Left hindlimb (tissue), 1 donor: ENCODE measurements around the gene KCND3.

ENCODE experiments used
- DNase-seq: peaks from one replicate; pipeline ENCODE4 v3.0.0-alpha.2; 2018

KCND3 gene

DNA sequence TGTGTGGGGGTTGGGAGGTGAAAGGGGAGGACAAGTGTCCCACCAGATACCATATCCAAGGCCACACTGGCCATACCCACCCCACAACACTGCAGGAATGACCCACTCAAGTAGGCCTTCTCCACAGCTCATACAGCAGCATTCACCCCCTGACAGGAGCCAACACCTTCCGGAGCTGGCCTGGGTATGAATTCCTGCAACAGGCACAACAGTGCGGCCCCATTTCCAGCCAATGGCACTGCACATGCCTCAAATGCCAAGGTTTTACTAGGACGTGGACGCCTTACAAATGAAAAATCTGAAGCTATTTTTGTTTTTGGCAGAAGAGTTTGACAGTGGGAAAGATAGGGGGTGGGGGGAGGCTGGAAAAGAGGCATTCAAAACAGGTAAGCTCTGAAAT lies 2.0 kb downstream of the KCND3 start:
- DNase-seq = no peak

DNA sequence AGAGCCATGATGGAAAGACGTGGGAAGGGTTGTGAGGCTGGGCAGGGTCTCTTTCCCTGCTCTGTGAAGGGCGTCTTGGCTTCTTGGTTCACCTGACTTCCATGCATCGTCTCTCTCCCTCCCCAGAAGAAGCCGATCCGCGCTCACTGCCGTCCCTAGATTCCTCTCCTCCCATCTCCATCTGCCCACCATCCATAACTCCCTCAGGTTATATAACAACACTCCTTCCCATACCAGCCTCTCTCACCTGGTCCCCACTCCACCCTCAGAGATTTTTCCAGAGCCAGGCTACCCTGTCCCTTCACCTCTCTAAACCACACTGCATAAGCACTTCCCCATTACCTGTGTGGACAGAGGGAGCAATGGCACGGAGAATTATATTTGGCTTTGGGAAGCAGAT lies 6.0 kb downstream of the KCND3 start:
- no peak for DNase-seq

DNA sequence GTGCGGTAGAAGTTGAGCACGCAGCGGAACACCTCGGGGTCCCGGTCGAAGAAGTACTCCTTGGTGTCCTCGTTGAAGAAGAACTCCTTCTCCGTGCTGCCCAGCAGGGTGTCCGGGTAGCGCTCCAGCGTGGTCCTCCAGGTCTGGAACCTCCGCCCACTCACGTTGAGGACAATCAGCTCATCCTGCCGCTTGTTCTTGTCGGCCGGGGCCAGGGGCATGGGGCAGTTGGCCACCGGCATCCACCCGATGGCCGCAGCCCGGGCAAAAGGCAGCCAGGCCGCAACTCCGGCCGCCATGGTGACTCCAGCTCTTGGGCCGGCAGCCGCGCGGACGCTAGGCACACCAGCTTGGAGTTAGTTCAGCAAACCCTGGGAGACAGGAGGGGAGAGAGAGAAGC lies 7.0 kb downstream of the KCND3 start:
- no peak for DNase-seq

DNA sequence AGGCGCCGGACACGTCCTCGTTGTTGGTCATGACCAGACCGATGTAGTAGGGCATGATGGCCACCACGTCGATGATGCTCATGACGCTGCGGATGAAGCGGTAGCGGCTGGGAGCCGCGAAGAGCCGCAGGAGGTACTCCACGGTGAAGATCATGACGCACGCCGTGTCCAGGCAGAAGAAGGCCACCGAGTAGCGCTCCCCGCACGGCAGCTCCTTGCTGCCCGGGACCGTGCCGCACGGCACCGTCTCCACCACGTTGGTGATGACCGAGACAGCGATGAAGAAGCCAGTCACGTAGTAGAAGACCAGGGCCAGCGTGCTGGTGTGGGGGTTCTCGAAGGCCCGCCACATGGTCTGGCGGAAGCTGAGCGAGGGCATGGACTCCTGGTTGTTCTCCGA lies 7.6 kb downstream of the KCND3 start:
- DNase-seq = no peak

DNA sequence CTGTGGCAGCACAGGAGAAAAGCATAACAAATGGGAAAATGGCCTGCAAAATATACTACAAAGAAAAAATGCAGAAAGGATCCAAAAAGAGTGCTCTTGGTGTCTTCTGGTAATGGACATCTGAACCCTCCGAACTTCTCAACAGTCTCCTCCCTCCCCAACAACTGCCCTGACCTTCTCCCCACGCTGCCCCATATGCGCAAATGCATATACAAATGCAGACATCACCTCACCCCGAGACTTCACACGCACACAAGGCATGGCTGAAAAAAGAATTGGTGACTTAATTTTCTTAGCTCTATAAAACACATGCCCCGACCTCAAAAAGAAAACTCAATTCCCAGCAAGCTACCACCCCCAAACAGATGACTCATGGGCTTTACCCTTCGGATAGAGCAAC lies 8.4 kb downstream of the KCND3 start:
- DNase-seq = no peak

DNA sequence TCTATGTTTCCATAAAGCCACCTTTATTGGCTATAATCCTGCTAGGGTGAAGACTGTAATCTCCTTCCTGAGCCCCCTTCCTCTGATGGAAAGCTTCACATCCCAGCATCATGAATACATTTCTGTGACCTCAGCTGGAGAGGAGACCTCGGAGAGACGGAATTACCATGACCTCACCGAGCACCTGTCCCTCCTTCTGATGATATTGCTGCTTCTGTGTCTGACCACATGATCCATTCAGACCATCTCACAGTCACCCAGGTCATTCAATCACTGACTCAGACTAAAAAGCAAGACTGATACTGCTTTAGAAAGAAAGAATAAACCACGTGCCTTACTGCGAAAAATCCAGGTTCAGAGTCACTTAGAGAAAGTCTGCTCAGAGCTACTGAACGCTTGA lies 8.8 kb downstream of the KCND3 start:
- DNase-seq = no peak

DNA sequence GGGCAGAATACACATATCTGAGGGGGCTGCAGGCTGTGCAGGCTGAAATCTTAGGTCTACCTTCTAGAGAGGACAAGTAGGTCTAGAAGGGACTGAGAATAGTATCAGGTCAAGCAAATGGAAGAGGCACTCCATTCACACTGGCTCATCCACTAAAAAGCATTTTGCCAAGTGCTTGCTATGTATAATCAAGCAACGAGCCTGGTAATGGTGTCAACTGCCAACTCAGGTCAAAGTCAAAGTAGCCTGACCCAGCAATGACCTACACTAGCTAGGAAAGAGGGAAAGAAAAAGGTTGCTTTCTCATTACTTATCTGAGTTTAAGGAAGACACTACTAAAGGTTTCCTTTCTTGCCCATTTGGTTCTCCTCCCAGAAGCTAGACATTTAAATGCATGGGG lies 10.8 kb downstream of the KCND3 start:
- no peak for DNase-seq

DNA sequence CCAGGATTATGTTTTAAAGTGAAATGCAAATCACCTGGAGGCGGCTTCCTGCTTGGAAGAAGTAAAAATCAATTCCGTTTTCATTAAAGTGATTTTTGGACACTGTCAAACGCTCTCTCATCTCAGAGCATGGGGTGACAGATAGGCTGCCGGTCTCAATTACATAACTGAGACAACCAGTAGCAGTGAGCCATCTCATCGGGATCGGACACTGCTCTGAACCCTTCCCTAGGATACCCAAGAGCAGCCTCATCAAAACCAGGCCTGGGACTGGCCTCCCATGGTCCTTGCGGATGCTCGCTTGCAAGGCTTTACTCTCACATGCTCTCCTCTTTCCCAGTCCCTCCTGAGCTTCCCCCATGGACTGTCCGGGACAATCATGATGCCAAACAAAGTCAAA lies 12.1 kb downstream of the KCND3 start:
- DNase-seq = no peak

DNA sequence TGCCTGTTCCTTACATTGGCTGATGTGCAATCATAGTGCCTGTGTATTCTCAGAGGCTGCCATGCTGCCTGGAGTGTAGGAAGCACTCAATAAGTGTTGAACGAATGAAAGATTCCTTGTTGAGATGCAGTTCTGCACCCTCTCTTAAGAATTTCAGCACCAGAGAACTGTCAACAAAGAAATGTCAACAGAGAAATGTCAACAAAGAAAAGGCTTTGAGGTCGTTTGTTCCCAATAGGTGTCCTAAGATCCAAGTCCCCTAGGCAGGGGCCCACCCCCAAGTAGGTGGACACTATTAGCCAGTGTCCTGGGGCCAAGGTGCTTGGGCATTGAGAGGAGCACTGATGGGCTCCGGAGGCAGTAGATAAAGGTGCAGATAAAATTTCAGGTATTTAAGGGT lies 12.6 kb downstream of the KCND3 start:
- DNase-seq = no peak

DNA sequence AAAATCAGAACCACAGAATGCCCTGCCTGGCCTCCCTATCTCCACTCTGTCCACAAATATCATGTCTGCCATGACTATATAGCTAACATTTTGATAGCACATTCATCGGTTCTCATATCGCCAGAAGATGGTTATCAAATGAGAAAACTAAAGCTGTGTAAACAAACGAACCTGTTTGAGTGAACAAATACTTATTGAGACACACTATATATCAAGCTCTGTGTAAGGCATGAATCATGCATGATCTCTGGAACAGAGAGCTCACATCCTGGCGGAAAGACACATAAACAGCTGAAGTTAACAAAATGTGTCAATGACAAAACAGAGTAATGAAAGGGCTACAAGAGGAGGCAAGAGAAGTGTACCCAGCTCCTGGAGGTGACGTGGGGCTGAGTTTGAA lies 13.1 kb downstream of the KCND3 start:
- DNase-seq = no peak

DNA sequence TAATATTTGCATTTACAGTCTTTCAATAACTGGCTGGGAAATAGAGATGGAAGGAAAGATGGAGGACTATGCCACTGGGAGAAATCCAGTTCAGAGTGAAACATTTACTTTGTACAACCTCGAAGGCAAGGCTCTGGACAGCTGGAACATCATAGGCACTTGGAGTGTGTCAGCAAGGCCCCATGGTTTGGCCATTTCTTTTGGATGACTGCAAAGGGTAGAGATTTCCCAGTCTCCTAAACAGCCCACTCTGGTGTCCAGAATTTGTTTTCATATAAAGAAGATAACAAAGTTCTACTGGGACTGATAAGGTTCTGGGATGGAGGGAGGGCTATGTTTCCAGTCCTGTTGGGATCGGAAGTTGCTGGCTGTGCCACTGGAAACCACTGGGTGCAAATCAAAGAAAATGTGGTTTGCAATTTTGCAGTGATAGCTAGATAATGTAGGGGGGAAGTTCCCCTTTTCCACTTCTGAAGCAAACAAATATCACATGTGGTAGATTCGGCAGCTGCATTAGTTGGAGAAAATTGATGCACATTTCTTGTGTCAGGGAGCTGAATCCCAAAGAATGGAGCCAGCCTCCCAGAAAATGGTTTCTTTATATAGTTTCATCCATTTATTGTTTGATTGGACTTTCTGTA lies 16.2 kb downstream of the KCND3 start:
- DNase-seq = no peak

DNA sequence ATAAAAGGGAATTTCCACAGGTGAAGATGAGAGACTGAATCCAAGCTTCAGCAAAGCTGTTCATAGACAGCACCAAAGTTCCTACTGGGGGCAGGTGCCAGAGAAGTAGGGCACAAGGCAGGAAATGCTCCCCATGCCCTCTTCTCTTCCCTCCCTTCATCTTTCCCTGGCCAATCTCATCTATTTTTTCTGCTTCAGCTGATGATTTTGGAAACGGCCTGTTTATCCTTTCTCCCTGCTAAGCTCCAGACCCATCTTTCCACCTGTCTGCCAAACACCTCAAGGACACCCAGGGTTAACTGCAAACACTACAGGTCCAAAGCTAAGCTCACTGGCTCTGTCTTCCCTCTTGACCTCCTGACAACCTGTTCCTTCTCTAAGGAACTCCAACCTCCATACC lies 18.1 kb downstream of the KCND3 start:
- DNase-seq = no peak

DNA sequence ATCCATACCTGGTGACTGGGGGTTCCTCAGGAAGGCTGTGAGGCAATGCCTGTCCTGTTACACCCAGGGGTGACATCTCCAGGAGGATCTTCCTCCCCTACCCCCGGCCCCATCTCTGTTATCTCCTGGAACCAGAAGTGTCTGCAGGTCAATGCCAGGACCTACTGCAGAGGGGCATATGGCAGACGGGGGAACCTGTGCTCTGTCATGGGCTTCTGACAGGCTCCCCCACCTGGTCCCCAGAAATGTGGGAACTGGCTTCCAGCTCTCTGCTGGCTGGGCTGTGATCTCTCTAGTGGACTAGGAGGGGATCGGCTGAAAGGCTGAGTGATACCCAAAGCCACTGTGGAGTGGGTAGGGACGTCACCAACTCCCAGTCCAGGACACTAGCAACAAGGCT lies 21.0 kb downstream of the KCND3 start:
- no peak for DNase-seq

DNA sequence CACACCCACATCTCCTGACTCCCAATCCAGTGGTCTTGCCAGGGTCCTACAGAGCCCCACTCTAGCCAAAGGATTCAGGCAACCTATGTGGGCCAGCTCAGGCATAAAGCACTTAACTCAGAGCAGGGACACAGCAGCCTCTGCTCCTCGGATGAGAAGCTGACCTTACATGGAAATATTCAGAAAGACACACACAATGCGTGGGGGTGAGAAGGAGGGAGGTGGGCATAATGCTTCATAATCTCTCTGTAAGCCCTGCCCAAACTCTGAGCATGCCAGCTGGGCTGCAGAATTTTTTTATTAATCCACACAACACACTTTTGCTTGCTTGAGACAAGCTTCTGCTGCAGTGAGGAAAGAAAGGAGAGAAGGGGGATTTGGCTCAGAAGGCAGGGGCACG lies 21.6 kb downstream of the KCND3 start:
- DNase-seq = no peak

DNA sequence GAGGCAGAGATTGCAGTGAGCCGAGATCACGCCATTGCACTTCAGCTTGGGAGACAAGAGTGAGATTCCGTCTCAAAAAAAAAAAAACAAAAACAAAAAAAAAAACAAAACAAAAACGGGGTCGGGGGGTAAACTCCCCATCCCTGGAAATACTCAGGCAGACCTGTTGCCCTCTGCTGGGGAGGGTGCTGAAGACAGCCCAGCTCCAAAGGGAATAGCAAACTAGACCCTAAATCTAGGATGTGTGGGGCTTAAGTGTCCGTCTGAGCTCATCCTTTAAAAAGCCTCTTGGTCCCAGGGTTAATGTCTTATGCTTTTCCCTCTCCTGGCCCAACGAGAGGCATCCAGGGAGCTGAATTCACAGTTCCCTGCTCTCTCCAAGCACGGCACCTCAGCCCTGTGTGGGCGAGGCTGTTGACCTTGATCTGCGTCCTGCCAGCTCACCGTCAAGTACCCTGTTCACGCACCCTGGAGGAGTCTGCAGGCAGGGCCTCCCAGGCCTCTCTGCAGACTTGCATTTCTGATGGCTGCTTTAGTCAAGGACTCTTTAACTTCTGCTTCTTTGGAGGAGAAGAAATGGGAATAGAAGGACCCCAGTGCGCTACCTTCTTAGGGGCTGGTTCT lies 22.3 kb downstream of the KCND3 start:
- DNase-seq = no peak

DNA sequence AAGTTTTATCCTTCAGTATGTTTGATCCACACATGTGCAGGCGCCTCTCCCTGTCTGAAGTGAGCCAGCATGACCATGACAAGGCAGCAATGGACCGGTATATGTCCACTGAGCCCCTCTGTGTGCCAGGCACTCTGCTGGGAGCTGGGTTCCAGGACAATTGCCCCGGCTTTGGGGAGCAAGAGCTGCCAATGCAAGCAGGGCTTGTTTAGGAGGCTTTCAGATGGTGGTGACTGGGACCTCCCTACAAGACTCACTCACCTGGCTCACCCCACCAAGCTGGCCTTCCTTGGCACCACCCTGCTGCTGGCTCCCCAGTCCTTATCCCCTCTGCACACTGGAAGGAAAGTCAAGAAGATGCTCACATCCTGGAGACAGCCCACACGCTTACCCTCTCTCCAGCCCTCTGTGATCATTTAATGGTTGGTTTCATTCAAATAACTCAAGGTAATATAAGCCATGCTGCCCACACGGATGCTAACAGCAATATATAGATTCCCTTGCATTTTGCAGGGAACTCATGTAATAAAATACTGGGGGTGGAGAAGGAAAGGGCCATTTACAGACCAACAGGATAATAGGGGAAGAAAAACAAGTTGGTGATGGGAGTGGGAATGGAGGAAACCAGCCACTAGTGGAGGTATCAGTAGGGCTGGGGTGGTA lies 23.6 kb downstream of the KCND3 start:
- no peak for DNase-seq

DNA sequence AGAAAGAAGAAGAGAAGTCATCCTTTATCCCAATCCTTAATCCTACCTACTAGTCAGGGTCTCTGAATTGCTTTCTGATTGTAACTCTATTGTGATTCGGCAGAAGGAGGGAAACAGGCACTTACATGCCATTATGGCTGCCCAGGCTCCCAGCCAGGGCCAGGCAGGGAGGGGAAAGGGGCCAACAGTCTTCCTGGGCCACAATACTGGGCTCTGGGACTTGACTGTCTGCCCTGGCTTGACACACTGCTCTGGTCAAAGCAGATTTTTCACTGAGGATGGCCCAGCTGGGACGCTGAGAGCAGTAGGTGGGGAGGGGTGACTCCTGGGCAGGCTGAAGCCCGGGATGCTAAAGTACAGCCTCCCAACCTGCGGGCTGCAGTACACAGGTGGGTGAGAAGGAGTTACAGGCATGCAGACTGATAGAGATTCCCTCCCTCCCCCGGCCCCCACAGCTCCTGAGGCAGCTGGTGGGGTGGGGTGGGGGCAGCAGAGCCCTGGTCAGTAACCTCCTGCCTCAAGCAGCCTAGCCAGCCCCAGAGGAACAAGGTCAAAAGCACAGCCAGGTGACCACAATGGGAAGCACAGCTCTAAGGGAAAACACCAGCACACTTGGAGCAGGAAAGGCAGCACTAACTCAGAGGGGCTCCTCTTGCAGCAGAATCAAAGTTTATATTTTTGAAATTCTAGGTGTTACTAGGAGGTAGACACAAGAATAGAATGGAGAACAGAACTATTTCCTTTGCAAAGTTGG lies 25.3 kb downstream of the KCND3 start:
- no peak for DNase-seq

DNA sequence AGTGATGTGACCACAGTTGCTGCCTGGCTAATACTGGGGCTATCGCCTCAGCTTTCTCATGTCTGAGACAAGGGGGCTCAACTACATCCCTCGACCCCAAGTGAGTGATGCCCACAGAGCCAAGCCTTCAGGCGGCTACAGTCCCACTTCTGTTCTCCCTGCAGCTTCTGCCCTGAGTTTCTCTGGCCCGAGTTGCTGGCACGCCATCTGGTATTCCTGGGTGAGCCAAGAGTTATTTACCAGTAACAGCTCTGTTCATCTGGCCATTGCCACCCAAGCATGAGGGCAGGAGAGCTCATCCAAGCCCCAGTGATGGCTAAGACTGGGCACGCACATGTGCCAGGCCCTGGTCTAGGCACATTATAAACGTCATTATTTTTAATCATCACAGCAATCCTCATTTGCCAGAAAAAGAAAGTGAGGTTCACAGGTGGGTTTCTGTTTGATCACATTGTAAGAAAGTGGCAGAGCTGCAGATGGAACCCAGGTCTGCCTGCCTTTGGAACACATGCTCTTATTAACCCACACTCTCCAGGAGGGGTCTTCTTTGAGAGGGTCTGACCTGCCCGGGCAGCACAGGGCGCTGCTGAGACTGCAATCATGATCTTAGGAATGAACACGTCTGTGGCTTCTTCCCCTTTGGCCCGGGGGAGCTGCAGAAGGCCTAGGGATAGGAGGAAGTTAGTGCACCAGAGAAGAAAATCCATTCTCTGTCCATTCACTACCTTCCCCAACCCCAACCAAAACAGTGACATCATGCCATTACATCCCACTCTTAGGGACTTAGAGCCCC lies 27.5 kb downstream of the KCND3 start:
- DNase-seq = no peak

DNA sequence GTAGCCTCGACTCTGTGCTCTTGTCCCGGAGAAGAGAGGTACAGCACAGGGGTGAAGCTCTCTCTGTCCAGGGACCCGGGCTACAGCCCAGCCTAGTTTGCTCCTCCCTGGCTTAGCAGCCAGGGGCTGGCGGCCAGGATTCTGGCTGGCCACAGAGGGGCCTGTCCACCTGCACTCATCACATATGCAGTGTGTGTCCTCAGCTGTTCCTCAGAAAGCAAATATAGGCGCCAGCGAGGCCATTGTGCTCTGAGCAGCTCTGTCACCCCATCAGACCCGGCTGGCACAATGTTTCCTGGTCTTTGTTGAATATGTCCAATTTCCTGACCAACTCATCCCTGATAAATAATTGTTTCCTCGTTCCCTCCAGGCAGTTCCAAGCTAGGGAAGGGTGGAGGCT lies 28.5 kb downstream of the KCND3 start:
- DNase-seq = no peak

DNA sequence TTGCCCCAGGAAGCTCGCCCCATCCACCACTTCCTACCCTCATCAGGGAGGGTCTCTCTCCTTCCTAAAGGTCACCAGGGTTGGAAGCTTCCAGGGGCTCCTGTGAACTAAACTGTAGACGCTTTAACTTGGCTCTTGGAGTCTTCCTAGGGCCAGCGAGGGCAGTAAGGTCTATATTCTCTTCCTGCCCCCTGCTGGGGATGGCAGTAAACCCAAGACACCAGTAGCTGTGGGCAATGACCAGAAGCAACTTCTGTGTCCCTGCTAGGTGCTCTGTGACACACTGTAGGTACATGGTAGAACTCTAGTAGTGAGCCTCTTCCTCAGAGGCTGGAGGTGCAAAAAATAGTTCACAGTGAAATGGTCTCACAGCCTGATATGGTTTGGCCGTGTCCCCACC lies 30.0 kb downstream of the KCND3 start:
- DNase-seq = no peak

DNA sequence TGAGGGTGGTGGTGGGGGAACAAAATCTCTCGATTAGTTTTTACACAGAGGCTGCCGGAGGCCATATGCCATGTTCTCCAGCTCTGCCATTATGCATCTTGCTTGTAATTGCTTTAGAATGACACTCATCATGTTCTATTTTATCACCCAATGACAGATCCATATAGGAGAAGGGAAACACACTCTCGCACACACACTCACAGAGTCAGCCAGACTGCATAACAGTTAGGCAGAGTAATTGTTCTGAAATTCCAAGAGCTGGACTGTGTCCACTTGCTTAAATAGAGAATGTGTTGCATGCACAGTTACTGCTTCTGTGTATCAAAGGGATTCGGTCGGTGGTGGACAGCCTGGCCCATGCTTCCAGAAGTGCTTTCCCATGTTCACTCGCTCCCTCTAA lies 30.6 kb downstream of the KCND3 start:
- no peak for DNase-seq

DNA sequence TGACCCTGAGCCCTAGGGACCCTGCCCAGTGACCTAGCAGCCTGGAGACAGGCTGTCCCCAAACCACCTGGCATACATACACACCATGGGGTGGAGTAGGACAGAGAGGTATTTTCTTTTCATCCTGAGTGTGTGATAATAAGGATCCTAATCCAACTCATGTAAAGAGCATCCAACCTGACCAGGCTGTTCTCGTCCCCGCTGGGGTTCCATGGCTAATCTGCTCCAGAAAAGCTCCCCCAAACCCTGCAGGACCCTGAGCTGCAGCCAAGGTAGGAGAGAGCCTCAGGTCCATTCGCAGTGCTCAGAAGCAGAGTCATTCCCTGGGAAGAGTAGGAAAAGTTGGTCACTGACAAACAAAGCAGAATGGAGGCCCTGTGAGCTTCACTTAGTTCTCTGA lies 31.4 kb downstream of the KCND3 start:
- no peak for DNase-seq

DNA sequence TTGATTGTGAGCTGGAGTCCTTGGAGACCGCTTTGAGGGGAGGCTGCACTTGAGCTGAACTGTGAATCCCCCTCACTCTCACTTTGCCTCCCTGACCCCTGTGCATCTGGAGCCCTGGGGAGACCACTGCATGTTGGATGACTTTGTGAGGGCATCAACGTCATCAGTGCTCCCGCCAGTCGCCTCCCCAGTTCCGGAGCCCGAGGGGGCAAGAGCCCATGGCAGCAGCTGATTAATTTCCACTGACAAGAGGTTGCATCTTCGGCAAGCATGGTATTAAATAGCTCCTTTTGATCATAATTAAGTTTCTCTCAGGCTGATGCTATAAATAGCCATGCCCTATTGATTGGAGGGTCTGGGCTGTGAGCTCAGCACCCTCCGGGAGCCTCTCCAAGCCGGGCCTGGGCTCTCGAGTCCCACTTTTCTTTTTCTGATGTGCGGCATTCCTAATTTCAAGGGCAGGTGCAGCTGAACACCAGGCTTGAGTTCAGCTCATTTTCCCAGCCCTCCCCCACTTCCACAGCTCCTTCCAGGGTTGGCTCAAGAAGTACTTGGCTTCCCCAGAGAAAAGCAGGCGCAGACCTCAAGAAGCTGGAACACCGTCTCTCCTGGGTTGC lies 33.2 kb downstream of the KCND3 start:
- DNase-seq = no peak
